Sigmoid colon (tissue), 3 donors: ENCODE results near the gene ATP6V1F.

Experiments used
- CTCF ChIP-seq, 4 experiments: fragments of 450-650 bp in 3 of 4; fragments of 200-600 bp in 1 of 4; IDR thresholded peaks; one replicate each; pipeline ENCODE4 v1.5.1; 2016 to 2019; ENCODE audit warnings: antibody characterized with exemption in 4 of 4, mild to moderate bottlenecking in 3 of 4, moderate library complexity in 2 of 4
- POLR2A ChIP-seq, 2 donors: fragments of 450-650 bp; IDR thresholded peaks; one replicate each; pipeline ENCODE4 v1.6.1; 2016; ENCODE audit warnings: antibody characterized with exemption in 2 of 2, mild to moderate bottlenecking in 2 of 2, moderate library complexity in 2 of 2

- TF ChIP-seq CTCF (IDR thresholded peaks at IDR 0.05) (no peak), POLR2A (IDR thresholded peaks at IDR 0.05) (no peak)
Measured at GRCh38 chr7:128906001-128906765, 43.5 kb downstream of the ATP6V1F start.
